ENCODE data around the gene CBX4. TPM values are rescaled to one million over a fixed set of nuclear protein-coding genes. Genes with fewer than 3 reads are reported as not detected.

CBX4 gene
- total and polyA plus RNA-seq, 2 of the 13 experiments (the other 11 are each of a cell fraction or from before 2014, with no cell fraction given) = 25.8 to 50.8 TPM

- TF ChIP-seq ZNF782 (CRISPR knock-in tag; IDR thresholded peaks at IDR 0.05; ENCODE audit: borderline replicate concordance) (peak; percentile 53; the same call in 1 of the 2 replicates), POLR2AphosphoS5 (IDR thresholded peaks at IDR 0.05; ENCODE audit: low read depth, low read length) (peak; percentile 75), RCOR2 (CRISPR knock-in tag; IDR thresholded peaks at IDR 0.05) (no peak), ZSCAN21 (CRISPR knock-in tag; IDR thresholded peaks at IDR 0.05; ENCODE audit: borderline replicate concordance) (no peak; the same call in none of the 2 replicates), ZNF674 (CRISPR knock-in tag; IDR thresholded peaks at IDR 0.05; ENCODE audit: low read depth) (peak; percentile 83; the same call in 1 of the 2 replicates), ZHX1 (CRISPR knock-in tag; IDR thresholded peaks at IDR 0.05; ENCODE audit: low read depth) (0 out of 2 replicates have a peak, but pooled peaks have one; percentile 24), HOXA9 (CRISPR knock-in tag; IDR thresholded peaks at IDR 0.05; ENCODE audit: borderline replicate concordance) (peak; percentile 80; the same call in 1 of the 2 replicates), NBN (conservative IDR thresholded peaks at IDR 0.05) (no peak), EED (CRISPR knock-in tag; IDR thresholded peaks at IDR 0.05) (peak; percentile 47; the same call in 1 of the 2 replicates), TEAD2 (CRISPR knock-in tag; IDR thresholded peaks at IDR 0.05) (peak; percentile 85; the same call in 1 of the 2 replicates), ZNF367 (CRISPR knock-in tag; IDR thresholded peaks at IDR 0.05; ENCODE audit: borderline replicate concordance) (peak; percentile 75; the same call in 1 of the 2 replicates), ZSCAN20 (CRISPR knock-in tag; IDR thresholded peaks at IDR 0.05; ENCODE audit: borderline replicate concordance) (peak; percentile 87; the same call in 1 of the 2 replicates), ZNF580 (CRISPR knock-in tag; IDR thresholded peaks at IDR 0.05; ENCODE audit: borderline replicate concordance, low read depth) (no peak; the same call in 1 of the 2 replicates), ZNF350 (CRISPR knock-in tag; IDR thresholded peaks at IDR 0.05; ENCODE audit: borderline replicate concordance, low read depth) (0 out of 2 replicates have a peak, but pooled peaks have one; percentile 25), KIAA2018 (CRISPR knock-in tag; IDR thresholded peaks at IDR 0.05; ENCODE audit: borderline replicate concordance) (no peak), TEAD3 (CRISPR knock-in tag; optimal IDR thresholded peaks at IDR 0.05; ENCODE audit: borderline replicate concordance) (peak; percentile 94)
Measured at GRCh38 chr17:79832218-79833109, 6.8 kb downstream of the CBX4 start (continued).
